Fibroblast of skin of scalp (primary cell): ENCODE measurements around the gene NPAS3.

Source experiments
- DNase-seq: peaks from one replicate; pipeline ENCODE4 v3.0.0-alpha.2; 2013

Gene NPAS3

GRCh38 chr14:33486332-33486890 is 547.7 kb downstream of the NPAS3 start:
- no peak for DNase-seq

GRCh38 chr14:33488582-33488981 is 549.9 kb downstream of the NPAS3 start:
- DNase-seq = no peak

GRCh38 chr14:33490555-33490954 is 551.9 kb downstream of the NPAS3 start:
- DNase-seq = no peak

GRCh38 chr14:33491112-33491511 is 552.4 kb downstream of the NPAS3 start:
- DNase-seq = no peak

- DNase-seq = no peak
Measured at GRCh38 chr14:33492491-33492890, 553.8 kb downstream of the NPAS3 start.

GRCh38 chr14:33493266-33493665 is 554.6 kb downstream of the NPAS3 start:
- DNase-seq = no peak

GRCh38 chr14:33493990-33494389 is 555.3 kb downstream of the NPAS3 start:
- DNase-seq = no peak

- DNase-seq = no peak
Measured at GRCh38 chr14:33499687-33500086, 561.0 kb downstream of the NPAS3 start.

- DNase-seq = no peak
Measured at GRCh38 chr14:33504246-33505099, 565.8 kb downstream of the NPAS3 start.

- DNase-seq = no peak
Measured at GRCh38 chr14:33505266-33505962, 566.7 kb downstream of the NPAS3 start.

- no peak for DNase-seq
Measured at GRCh38 chr14:33505963-33506329, 567.3 kb downstream of the NPAS3 start.

GRCh38 chr14:33508126-33509062 is 569.7 kb downstream of the NPAS3 start:
- no peak for DNase-seq

GRCh38 chr14:33509454-33509853 is 570.8 kb downstream of the NPAS3 start:
- no peak for DNase-seq

- peak; percentile 76 for DNase-seq
Measured at GRCh38 chr14:33510063-33510481, 571.4 kb downstream of the NPAS3 start.

- DNase-seq = no peak
Measured at GRCh38 chr14:33510991-33511390, 572.3 kb downstream of the NPAS3 start.

GRCh38 chr14:33511851-33512640 is 573.4 kb downstream of the NPAS3 start:
- DNase-seq = peak; percentile 83

GRCh38 chr14:33515441-33515840 is 576.8 kb downstream of the NPAS3 start:
- no peak for DNase-seq

- DNase-seq = no peak
Measured at GRCh38 chr14:33515899-33516298, 577.2 kb downstream of the NPAS3 start.

- DNase-seq = no peak
Measured at GRCh38 chr14:33516898-33517436, 578.3 kb downstream of the NPAS3 start.

- no peak for DNase-seq
Measured at GRCh38 chr14:33521192-33521591, 582.5 kb downstream of the NPAS3 start.

- no peak for DNase-seq
Measured at GRCh38 chr14:33524244-33524643, 585.6 kb downstream of the NPAS3 start.
